GM18520 (cell line): ENCODE results near the gene LTBP4.
"Not testable (repeated sequence)": the region's sequence is repeated elsewhere in the genome, so short reads cannot be mapped to it uniquely, and the experiment has no call there.

ENCODE experiments used
- ATAC-seq: cut with Tn5 transposase; IDR thresholded peaks from one replicate; pipeline ENCODE4 v1.9.1; 2021; ENCODE audit not compliant: unreplicated experiment

LTBP4 gene

DNA sequence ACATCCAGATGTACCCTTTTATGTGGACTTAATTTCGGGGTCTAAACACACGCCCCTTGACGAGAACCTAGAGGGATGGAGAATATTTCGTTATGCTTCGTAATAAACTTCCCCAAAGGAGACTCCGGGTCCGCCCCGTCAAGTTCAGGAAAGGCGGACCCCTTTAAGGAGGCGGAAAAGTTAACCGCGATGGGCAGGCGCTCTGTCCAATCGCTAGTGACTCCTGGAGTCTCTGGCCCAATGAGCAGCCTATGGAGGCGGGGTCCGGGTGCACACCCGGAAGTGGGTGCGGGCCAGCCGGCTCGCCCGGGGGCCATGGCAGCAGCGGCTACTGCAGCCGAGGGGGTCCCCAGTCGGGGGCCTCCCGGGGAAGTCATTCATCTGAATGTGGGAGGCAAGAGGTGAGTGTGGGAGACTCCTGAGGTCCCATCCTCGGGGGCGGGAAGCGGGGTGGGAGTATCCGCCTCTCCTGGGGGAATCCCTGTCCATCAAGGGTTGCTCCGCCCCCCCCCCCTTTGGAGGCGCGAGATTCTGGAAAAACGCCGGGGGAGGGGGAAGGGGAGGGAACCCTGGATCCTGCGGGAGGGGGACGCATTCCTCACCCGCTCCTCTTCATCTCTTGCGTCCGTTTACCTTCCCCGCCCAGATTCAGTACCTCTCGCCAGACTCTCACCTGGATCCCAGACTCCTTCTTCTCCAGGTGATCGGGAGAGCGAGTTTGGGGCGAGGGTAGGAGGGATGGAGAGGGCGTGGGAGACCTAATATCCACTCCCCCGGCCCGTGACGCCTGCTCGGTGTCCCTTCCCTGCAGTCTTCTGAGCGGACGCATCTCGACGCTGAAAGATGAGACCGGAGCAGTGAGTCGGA lies 24.4 kb upstream of the LTBP4 start, which contains the start of gene SHKBP1:
Gene SHKBP1, plus strand, starts transcription at position 289 of the 867 bp plus-strand sequence. Its CDS starts 27 bp downstream, at position 316.
- peak; percentile 94 for ATAC-seq

DNA sequence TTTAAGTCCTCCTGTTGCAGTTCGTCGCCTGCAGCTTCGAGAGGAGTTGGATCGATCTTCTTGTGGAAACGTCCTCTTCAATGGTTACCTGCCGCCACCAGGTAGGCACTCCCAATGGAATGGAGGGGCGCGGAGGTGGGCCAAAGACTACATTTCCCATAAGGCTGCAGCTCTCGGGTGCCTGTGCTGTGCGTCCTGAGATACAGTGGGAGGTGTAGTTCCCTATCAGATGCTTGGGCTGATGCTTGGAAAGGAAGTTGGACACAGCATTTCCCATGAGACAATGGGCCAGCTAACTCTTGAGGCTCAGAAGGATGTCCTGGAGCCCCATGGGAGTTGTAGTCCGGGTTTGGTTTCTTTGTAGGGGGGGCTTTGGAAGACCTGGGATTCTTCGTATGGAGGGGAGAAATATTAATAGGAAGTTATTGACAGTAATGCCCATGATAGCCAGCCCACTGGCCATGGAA lies 22.7 kb upstream of the LTBP4 start:
- ATAC-seq = no peak

DNA sequence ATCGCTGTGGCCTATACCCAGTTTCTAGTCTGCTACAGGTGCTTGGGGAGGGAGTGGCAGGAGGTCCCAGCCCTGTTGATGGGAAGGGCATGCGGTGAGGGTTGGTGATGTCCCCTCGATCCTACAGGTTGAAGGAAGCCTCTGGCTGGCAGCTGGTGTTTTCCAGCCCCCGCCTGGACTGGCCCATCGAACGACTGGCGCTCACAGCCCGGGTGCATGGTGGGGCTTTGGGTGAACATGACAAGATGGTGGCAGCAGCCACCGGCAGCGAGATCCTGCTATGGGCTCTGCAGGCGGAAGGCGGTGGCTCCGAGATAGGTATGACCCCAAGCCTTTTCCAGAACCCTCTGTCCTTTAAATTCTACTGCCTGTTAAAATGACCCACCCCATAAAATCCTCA lies 20.6 kb upstream of the LTBP4 start:
- no peak for ATAC-seq

DNA sequence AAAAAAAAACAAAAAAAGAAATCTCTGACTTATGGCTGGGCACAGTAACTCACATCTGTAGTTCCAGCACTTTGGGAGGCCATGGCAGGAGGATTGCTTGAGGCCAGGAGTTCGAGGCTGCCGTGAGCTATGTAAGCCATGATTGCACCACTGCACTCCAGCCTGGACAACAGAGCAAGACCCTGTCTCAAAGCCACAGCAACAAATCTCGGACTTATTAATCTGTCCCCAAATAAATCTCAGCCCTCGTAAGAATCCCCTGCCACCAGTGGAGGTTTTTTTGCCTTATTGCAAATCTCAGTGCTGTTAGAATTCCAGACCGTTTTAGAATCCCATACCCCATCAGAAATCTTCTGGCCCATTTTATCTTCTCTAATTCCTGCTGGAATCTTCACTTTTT lies 19.6 kb upstream of the LTBP4 start:
- ATAC-seq = no peak

DNA sequence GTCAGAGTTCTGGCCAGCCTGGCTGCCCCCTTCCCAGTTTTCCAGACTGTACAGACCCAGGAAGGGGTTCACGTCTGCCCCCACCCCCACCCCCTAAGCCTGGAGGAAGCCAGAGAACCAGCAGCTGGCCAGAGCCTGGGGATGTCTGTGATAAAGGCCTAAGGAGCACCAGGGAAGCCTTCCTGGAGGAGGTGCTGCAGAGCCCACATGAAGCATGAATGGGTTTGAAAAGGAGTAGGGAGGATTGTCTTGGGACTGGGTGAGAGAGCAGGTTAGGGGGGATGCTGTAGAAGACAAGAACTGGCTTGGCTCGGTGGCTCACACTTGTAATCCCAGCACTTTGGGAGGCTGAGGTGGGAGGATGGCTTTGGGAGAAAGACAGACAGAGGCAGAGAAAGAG lies 18.7 kb upstream of the LTBP4 start:
- ATAC-seq = no peak

DNA sequence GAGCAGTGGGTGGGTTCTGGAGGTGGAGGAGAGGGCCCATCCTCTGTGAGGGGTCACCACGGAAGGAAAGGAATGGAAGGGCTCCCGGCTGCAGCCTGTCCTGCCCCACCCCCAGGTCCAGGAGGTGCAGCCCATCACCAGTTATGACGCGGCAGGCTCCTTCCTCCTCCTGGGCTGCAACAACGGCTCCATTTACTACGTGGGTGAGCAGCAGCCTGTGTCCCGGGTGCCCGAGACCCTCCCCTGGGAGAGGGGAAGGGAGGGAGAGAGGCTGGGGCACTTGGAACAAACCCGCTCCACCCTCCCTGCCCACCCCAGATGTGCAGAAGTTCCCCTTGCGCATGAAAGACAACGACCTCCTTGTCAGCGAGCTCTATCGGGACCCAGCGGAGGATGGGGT lies 17.9 kb upstream of the LTBP4 start:
- no peak for ATAC-seq

DNA sequence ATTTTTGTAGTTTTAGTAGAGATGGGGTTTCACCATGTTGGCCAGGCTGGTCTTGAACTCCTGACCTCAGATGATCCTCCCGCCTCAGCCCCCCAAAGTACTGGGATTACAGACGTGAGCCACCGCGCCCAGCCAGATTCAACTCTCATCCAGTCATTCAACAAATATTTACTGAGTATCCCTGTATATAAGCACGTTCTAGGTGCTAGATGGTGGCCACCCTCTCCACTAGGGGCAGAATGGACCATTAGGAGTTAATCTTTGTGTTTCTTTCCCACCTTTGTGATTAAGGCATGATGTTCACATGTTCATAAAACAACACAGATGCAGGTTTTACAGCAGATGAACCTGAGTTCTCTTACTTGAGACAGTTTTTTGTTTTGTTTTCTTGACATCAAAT lies 17.2 kb upstream of the LTBP4 start:
- no peak for ATAC-seq

DNA sequence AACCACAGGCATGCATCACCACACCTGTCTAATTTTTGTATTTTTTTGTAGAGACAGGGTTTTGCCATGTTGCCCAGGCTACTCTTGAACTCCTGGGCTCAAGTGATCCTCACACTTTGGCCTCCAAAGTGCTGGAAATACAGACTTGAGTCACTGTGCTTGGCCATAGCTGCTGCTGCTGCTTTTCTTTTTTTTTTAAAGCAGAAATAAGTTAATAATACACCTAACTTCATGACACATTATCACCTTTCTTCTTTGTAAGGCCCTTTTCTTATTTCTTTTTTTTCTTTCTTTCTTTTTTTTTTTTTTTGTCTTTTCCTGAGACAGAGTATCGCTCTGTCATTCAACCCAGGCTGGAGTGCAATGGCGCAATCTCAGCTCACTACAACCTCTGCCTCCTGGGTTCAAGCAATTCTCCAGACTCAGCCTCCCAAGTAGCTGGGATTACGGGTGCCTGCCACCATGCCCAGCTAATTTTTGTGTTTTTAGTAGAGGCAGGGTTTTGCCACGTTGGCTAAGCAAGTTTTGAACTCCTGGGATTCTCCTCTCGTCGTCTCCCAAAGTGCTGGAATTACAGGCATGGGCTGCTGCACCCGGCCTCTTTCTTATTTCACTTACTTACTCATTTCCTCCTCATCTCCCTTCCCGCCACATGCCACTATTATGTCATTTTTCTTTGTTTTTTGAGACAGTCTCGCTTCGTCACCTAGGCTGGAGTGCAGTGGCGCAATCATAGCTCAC lies 15.8 kb upstream of the LTBP4 start:
- ATAC-seq = no peak

DNA sequence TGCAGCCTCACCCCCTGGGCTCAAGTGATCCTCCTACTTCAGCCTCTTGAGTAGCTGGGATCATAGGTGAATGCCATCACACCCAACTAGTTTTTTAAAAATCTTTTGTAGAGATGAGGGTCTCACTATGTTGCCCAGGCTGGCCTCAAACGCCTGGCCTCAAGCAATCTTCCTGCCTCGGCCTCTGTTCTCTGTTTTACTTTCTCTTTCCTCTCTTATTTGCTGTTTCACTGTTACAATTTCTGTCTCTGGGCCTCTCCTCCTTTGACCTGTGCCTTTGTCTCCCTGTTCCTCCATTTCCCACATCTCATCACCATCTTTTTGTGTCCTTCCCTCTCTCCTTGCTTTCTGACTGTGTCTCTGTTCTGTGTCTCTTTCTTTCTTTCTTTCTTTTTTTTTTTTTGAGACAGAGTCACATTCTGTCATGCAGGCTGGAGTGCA lies 15.2 kb upstream of the LTBP4 start:
- no peak for ATAC-seq

DNA sequence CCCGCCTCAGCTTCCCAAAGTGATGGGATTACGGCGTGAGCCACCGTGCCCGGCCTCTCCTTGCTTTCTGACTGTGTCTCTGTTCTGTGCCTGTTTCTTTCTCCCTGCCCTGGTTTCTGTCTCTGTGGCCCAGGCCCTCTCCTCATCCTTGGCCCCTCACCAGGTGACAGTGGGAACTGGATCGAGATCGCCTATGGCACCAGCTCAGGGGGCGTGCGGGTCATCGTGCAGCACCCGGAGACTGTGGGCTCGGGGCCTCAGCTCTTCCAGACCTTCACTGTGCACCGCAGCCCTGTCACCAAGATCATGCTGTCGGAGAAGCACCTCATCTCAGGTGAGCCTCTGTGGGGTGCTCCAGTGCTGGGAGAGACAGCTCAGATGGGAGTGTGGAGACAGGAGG lies 14.6 kb upstream of the LTBP4 start:
- ATAC-seq = no peak

DNA sequence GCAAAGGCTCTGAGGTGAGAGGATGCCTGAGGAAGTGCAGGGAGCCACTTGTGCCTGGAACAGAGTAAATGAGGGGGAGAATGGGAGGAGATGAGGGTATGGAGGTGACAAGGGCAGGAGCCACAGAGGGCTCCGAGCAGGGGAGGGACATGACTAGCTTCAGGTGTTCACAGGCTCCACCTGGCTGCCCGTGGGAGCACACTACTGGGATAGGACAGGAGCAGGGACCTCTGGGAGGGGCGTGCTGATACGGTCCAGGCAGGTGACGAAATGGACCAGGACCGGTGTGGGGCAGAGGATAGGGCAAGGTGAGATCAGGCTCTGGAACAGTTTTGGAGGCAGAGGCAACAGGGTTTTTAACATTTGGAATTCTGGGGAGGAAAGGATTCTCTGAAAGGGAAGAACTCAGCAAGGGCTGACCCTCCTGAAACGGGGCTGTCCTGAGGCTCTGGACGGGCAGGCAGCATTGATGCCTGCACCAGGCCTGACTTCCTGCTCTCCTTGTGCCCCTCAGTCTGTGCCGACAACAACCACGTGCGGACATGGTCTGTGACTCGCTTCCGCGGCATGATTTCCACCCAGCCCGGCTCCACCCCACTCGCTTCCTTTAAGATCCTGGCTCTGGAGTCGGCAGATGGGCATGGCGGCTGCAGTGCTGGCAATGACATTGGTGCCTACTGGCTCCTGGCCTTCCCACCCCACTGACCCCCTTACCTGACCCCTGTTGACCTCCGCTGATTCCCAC lies 12.9 kb upstream of the LTBP4 start:
- no peak for ATAC-seq

DNA sequence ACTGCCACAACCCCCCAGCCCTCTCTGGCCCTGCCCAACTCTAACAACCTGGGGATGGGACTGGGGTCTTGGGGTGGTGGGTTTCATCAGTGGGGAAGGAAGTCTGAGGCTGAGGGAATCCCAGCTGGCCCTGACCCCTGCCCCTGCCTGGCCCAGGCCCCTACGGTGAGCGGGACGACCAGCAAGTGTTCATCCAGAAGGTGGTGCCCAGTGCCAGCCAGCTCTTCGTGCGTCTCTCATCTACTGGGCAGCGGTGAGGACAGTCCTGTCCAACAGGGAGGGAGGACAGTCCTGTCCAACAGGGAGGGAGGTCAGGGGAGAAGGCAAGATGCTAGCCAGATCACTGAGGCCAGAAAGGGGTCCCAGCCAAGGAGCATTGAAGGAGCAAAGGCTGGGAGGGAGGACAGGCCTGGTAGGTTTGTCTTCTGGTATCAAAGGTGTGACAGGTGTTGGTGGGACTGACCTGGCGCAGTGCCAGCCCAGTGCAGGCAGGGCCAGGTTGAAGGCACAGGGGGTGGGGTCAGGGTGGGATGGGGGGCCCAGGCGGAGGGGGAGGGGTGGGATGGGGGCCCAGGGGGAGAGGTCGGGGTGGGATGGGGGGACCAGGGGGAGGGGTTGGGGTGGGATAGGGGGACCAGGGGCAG lies 12.1 kb upstream of the LTBP4 start:
- ATAC-seq = no peak

DNA sequence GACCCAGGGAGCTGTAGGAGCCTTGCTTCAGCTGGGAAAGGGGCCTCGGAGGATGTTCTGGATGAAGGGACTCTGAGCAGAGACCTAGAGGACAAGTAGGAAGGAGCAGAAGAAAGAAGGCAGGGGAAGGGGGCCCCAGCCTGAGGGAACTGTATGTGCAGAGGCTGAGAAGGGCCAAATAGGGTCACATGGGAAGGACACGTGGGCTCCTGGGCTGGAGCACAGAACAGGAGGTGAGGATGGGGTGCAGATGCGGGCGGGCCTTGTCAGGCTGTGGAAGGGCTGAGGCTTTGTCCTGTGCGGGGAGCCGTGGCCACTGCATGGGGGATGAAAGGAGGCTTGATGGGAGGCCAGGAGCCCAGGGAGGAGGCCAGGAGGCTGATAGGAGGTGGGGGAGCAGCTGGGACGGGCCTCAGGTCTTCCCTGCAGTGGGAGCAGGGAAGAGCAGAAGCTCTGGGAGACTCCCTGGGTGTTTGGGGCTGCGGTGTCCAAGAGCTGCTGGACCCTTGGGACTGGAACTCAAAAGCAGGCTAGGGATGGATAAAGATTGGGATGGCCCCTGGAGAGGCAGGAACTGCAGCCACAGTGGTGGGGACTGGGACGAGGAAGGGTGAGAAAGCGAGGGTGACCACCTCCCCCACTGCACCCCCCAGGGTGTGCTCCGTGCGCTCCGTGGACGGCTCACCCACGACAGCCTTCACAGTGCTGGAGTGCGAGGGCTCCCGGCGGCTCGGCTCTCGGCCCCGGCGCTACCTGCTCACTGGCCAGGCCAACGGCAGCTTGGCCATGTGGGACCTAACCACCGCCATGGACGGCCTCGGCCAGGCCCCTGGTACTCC lies 11.4 kb upstream of the LTBP4 start:
- no peak for ATAC-seq

DNA sequence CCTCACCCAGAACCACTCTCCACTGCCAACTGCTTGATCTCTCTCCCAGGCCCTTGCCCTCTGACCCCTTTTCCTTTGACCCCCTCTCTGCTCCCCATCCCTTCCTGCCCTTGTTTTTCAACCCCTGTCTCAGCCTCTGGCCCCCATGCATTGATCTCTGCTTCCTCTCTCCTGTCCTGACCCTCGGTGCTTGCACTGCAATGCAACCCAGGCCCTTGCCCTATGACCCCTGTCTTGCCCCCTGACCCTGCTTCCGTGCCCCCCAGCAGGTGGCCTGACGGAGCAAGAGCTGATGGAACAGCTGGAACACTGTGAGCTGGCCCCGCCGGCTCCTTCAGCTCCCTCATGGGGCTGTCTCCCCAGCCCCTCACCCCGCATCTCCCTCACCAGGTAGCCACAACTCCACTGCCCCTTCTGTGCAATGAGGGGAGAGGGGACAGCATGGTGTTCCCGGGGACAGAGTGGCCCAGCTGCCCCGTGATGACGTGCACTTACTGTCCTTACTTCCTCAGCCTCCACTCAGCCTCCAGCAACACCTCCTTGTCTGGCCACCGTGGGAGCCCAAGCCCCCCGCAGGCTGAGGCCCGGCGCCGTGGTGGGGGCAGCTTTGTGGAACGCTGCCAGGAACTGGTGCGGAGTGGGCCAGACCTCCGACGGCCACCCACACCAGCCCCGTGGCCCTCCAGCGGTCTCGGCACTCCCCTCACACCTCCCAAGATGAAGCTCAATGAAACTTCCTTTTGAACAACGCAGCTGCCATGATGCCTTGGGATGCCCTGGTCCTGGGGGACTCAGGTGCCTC lies 10.5 kb upstream of the LTBP4 start:
- no peak for ATAC-seq

DNA sequence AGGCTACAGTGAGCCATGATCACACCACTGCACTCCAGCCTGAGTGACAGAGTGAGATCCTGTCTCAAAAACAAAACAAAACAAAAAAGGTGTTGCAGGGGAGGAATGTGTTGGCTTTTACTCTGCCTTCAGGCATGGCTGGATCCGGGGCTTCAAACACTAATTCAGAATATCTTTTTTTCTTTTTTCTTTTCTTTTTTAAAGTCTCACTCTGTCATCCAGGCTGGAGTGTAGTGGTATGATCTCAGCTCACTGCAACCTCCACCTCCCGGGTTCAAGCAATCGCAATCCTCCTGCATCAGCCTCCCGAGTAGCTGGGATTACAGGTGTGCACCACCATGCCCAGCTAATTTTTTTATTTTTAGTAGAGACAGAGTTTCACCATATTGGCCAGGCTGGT lies 9.4 kb upstream of the LTBP4 start:
- ATAC-seq = not testable (repeated sequence)

DNA sequence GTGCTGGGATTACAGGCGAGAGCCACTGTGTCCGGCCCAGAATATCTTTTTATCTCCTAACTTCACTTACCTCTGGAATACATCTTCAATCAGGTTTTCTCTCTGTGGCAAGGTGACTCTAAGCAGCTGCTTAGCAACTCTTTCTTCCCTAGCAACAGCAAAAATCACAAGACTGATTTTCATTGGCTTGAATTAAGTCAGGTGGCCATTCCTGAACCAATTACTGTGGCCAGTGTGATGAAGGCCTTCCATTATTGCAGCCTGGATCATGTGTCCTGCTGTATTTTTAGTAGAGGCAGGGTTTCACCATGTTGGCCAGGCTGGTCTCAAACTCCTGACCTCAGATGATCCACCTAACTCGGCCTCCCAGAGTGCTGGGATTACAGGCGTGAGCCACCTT lies 9.0 kb upstream of the LTBP4 start:
- ATAC-seq = no peak

DNA sequence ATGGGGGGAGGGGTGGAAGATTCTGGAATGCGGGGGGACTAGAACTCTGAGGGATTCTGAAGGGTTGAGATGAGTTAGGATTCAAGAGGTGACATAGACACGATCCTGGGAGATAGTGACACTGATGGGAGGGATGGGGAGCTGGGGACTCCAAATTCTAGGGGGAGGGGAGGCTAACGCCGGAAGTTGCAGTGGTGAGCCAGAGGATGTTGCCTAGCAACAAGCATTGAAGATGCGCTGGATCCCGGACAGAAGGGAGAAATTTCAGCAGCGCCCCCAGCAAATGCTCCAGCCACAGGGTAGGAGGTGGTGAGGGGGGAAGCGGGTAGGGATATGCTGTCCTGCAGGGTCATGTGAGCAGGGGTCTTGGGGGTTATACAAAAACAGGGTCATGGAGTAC lies 6.9 kb upstream of the LTBP4 start:
- no peak for ATAC-seq

DNA sequence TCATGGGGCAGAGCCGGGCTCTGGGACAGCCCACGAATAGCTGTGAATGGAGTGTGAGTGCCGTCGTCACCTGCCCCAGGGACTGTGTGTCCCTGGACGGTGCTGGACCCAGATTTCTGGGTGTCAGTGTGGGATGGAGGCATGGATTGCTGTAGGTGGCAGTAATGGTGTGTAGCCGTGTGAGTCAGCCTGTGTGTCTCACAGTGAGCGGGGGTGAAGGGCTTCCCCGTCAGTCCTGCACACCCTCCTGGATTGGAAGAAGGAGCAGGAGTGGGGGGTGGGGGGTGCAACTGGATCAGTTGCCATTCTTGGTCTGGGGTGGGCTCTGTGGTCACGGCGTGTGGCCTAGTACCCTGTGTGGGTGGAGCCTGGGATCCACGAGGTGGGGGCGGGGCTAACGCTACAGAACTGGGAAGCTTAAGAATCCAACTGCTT lies 6.5 kb upstream of the LTBP4 start:
- no peak for ATAC-seq
